Loucy (cell line): ENCODE results near the gene LIME1.

ENCODE experiments used
- H2AFZ ChIP-seq: fragments of 200-600 bp; sonication (generic); 2 replicates; pipeline ENCODE4 v1.6.0; 2016; ENCODE audit warnings: antibody characterized with exemption, mild to moderate bottlenecking, low read length, moderate library complexity
- H3F3A ChIP-seq: fragments of 200-600 bp; 2 replicates; pipeline ENCODE4 v1.6.0; 2016; ENCODE audit warnings: antibody characterized with exemption, low read depth, mild to moderate bottlenecking
- H3K27me3 ChIP-seq: fragments of 200-600 bp; sonication (generic); 2 replicates; pipeline ENCODE4 v1.6.1; 2014; ENCODE audit warnings: low read length, mild to moderate bottlenecking; ENCODE audit not compliant: insufficient read depth, poor library complexity, severe bottlenecking
- H3K36me3 ChIP-seq: fragments of 200-600 bp; sonication (generic); 2 replicates; pipeline ENCODE4 v1.6.1; 2016; ENCODE audit warnings: low read length; ENCODE audit not compliant: insufficient read depth
- H3K4me1 ChIP-seq: fragments of 200-600 bp; sonication (generic); 2 replicates; pipeline ENCODE4 v1.5.1; 2014; ENCODE audit warnings: low read length, mild to moderate bottlenecking; ENCODE audit not compliant: insufficient read depth, poor library complexity, severe bottlenecking
- H3K4me2 ChIP-seq: fragments of 200-600 bp; sonication (generic); 2 replicates; pipeline ENCODE4 v1.6.0; 2014; ENCODE audit warnings: antibody characterized with exemption, low read length, low read depth, mild to moderate bottlenecking; ENCODE audit not compliant: poor library complexity, severe bottlenecking
- H3K4me3 ChIP-seq: fragments of 200-600 bp; sonication (generic); 2 replicates; pipeline ENCODE4 v1.5.1; 2014; ENCODE audit warnings: low read length, mild to moderate bottlenecking, mixed read lengths; ENCODE audit not compliant: poor library complexity, severe bottlenecking
- H3K79me2 ChIP-seq: fragments of 200-600 bp; sonication (generic); 2 replicates; pipeline ENCODE4 v1.6.1; 2014; ENCODE audit warnings: low read length; ENCODE audit not compliant: insufficient read depth
- H3K9ac ChIP-seq: fragments of 200-600 bp; sonication (generic); 2 replicates; pipeline ENCODE4 v1.6.0; 2014; ENCODE audit warnings: mild to moderate bottlenecking, low read depth, low read length, moderate library complexity; ENCODE audit not compliant: poor library complexity, severe bottlenecking
- H3K9me2 ChIP-seq: fragments of 200-600 bp; sonication (generic); replicated peaks from 2 replicates; pipeline ENCODE4 v1.6.1; 2016; ENCODE audit warnings: low read depth, low read length, mixed read lengths
- H3K9me3 ChIP-seq: fragments of 200-600 bp; sonication (generic); 2 replicates; pipeline ENCODE4 v1.6.1; 2014; ENCODE audit warnings: mild to moderate bottlenecking, antibody characterized with exemption, low read length, low read depth; ENCODE audit not compliant: insufficient read depth
- H4K20me1 ChIP-seq: fragments of 200-600 bp; sonication (generic); 2 replicates; pipeline ENCODE4 v1.6.0; 2014; ENCODE audit warnings: antibody characterized with exemption, low read length, mild to moderate bottlenecking; ENCODE audit not compliant: insufficient read depth, poor library complexity, severe bottlenecking
- CTCF ChIP-seq: fragments of 200-600 bp; sonication (generic); conservative IDR thresholded peaks from 2 replicates; pipeline ENCODE4 v1.5.1; 2014; ENCODE audit warnings: mild to moderate bottlenecking, antibody characterized with exemption, low read length
- EZH2phosphoT487 ChIP-seq: fragments of 200-600 bp; IDR thresholded peaks from 2 replicates; pipeline ENCODE4 v1.6.1; 2018; ENCODE audit warnings: antibody characterized with exemption, mild to moderate bottlenecking, moderate library complexity, borderline replicate concordance

LIME1 gene

GRCh38 chr20:63748934-63749270 is 12.4 kb downstream of the LIME1 start:
- H3K9ac ChIP-seq, result no peak overlapping the region
- no peaks in the 10 kb centered on the region for H3K9me3 ChIP-seq
- H2AFZ ChIP-seq, result no peak overlapping the region
- no peaks in the 10 kb centered on the region for H3K9me2 ChIP-seq
- H3F3A ChIP-seq, result no peaks in the 10 kb centered on the region
- no peaks in the 10 kb centered on the region for H3K79me2 ChIP-seq
- peaks cover 24% of the 10 kb centered on the region for H3K4me1 ChIP-seq
- TF ChIP-seq EZH2phosphoT487 (no peak), CTCF (no peak)
- H3K4me2 ChIP-seq, result no peak overlapping the region
- no peaks in the 10 kb centered on the region for H4K20me1 ChIP-seq
- no peak overlapping the region for H3K4me3 ChIP-seq
- peaks cover under 1% of the 10 kb centered on the region; the same call in 1 of the 2 replicates for H3K36me3 ChIP-seq
- no peaks in the 10 kb centered on the region for H3K27me3 ChIP-seq

DNA sequence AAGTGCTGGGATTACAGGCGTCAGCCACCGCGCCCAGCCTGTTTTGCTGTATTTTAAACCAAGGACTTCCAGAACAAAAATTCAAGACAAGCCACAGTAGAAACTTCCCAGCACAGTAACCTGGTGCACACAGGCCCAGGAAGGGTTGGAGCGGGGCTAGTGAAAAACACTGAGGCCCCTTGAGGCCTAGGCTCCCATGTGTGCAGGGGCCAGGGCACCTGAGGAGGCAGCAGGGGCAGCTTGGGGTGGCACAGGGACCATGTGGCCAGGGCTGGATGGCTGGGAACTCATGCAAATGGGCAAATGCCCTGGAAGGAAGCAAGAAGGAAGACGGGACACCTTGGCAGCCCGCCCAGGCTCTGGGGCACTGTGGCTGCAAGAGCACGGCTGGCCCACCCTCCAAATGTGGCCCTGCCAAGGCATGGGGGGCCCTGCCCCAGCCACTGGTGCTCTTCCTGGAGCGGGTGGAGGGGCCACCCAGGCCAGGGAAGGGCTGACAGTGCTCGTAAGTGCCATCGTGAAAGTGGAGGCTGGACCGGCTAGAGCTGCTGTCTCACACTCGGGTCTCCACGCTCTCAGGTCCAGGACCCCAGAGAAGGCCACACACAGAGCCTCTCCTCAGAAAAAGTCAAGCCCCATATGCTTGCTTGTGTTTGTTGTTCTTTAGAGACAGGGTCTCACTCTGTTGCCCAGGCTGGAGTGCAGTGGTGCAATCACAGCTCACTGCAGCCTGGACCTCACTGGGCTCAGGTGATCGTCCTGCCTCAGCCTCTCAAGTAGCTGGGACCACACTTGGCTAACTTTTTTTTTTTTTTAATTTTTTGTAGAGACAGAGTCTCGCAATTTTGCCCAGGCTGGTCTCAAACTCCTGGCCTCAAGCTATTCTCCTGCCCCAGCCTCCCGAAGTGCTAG is 13.4 kb downstream of the LIME1 start:
- Histone ChIP-seq H4K20me1 (no peaks in the 10 kb centered on the region), H2AFZ (no peak overlapping the region), H3K9ac (peak overlapping the region; percentile 58), H3K9me2 (no peaks in the 10 kb centered on the region), H3K79me2 (no peaks in the 10 kb centered on the region), H3K9me3 (no peaks in the 10 kb centered on the region), H3K4me1 (peaks cover 25% of the 10 kb centered on the region), H3K27me3 (no peaks in the 10 kb centered on the region), H3K4me2 (no peak overlapping the region), H3F3A (no peaks in the 10 kb centered on the region), H3K36me3 (no peaks in the 10 kb centered on the region), H3K4me3 (no peak overlapping the region)
- TF ChIP-seq CTCF, result no peak
- TF ChIP-seq EZH2phosphoT487, result no peak

GRCh38 chr20:63750807-63751470 is 14.5 kb downstream of the LIME1 start:
- no peaks in the 10 kb centered on the region for H3K79me2 ChIP-seq
- H3F3A ChIP-seq, result no peaks in the 10 kb centered on the region
- H3K4me2 ChIP-seq, result peak overlapping the region; percentile 85
- H3K27me3 ChIP-seq, result no peaks in the 10 kb centered on the region
- H3K9me3 ChIP-seq, result no peaks in the 10 kb centered on the region
- H3K4me3 ChIP-seq, result peak overlapping the region; percentile 64
- H3K36me3 ChIP-seq, result no peaks in the 10 kb centered on the region
- TF ChIP-seq EZH2phosphoT487 (no peak), CTCF (no peak)
- H2AFZ ChIP-seq, result peak overlapping the region; percentile 40
- no peaks in the 10 kb centered on the region for H4K20me1 ChIP-seq
- H3K9me2 ChIP-seq, result no peaks in the 10 kb centered on the region
- peaks cover 26% of the 10 kb centered on the region for H3K4me1 ChIP-seq
- H3K9ac ChIP-seq, result peak overlapping the region; percentile 58
